ENCODE data around the gene CLPTM1L. TPM values are rescaled to one million over a fixed set of nuclear protein-coding genes. Genes with fewer than 3 reads are reported as not detected.
"Not testable (repeated sequence)": the region's sequence is repeated elsewhere in the genome, so short reads cannot be mapped to it uniquely, and the experiment has no call there.

The CLPTM1L gene
- polyA plus RNA-seq, 3 donors = 14.1 to 76.2 (median 35.0) TPM

- H3K27me3 Mint-ChIP-seq (ENCODE audit: low read depth in 3 of 3); DNase-seq; H3K4me3 Mint-ChIP-seq; H3K27ac ChIP-seq (ENCODE audit: low read depth in 1 of 2, low read length in 2 of 2); H3K27me3 ChIP-seq (ENCODE audit: control insufficient read depth in 2 of 2, insufficient read depth in 2 of 2, low read length in 2 of 2); H3K9me3 ChIP-seq (replicated peaks in 1 of 2; ENCODE audit: control insufficient read depth in 1 of 2, insufficient read depth in 1 of 2, low read length in 2 of 2); intact Hi-C loops (cut with micrococcal nuclease); H3K27ac Mint-ChIP-seq; H3K4me2 ChIP-seq (replicated peaks; ENCODE audit: extremely low read depth, low read length, poor library complexity, severe bottlenecking); H2AFZ ChIP-seq (ENCODE audit: insufficient read depth, low read depth, low read length, poor library complexity, severe bottlenecking); H3K9me3 Mint-ChIP-seq; H3K4me3 ChIP-seq (replicated peaks in 1 of 3; ENCODE audit: low read depth in 2 of 3, low read length in 3 of 3); H3K9ac ChIP-seq (ENCODE audit: insufficient read depth, low read length, poor library complexity, severe bottlenecking): not testable (repeated sequence)
- Histone ChIP-seq H3K36me3 (replicated peaks in 1 of 2; ENCODE audit: control insufficient read depth in 1 of 2, insufficient read depth in 2 of 2, low read length in 2 of 2) (peaks cover 83 to 91% of the 10 kb centered on the region in 2 donors), H3K4me1 (ENCODE audit: control insufficient read depth in 1 of 2, insufficient read depth in 2 of 2, low read length in 2 of 2) (peaks cover 6 to 13% of the 10 kb centered on the region in 2 donors), H4K20me1 (ENCODE audit: insufficient read depth, low read length) (peaks cover 35% of the 10 kb centered on the region), H3K79me2 (ENCODE audit: insufficient read depth, low read length) (peaks cover 19% of the 10 kb centered on the region)
- 98% methylated on average over 10 of the region's 34 CpGs for WGBS (ENCODE audit: insufficient coverage)
- H3K4me1 Mint-ChIP-seq = peaks cover 12% of the 10 kb centered on the region
- peaks cover 74 to 88% of the 10 kb centered on the region in 2 donors for H3K36me3 Mint-ChIP-seq
Measured at GRCh38 chr5:1339139-1339817, 5.6 kb downstream of the CLPTM1L start.

GRCh38 chr5:1338506-1339070 lies 6.3 kb downstream of the CLPTM1L start:
- H3K9me3 Mint-ChIP-seq = no peaks in the 10 kb centered on the region
- peaks cover 80 to 95% of the 10 kb centered on the region in 2 donors for H3K36me3 Mint-ChIP-seq
- H3K4me3 Mint-ChIP-seq = no peak overlapping the region
- 84% methylated on average over 18 of the region's 22 CpGs for WGBS (ENCODE audit: insufficient coverage)
- Histone ChIP-seq H3K27me3 (ENCODE audit: control insufficient read depth in 2 of 2, insufficient read depth in 2 of 2, low read length in 2 of 2) (no peaks in the 10 kb centered on the region), H2AFZ (ENCODE audit: insufficient read depth, low read depth, low read length, poor library complexity, severe bottlenecking) (no peak overlapping the region), H3K79me2 (ENCODE audit: insufficient read depth, low read length) (peaks cover 12% of the 10 kb centered on the region), H3K9ac (ENCODE audit: insufficient read depth, low read length, poor library complexity, severe bottlenecking) (no peak overlapping the region), H3K36me3 (replicated peaks in 1 of 2; ENCODE audit: control insufficient read depth in 1 of 2, insufficient read depth in 2 of 2, low read length in 2 of 2) (peaks cover 90 to 98% of the 10 kb centered on the region in 2 donors), H3K27ac (ENCODE audit: low read depth in 1 of 2, low read length in 2 of 2) (no peak overlapping the region), H3K4me1 (ENCODE audit: control insufficient read depth in 1 of 2, insufficient read depth in 2 of 2, low read length in 2 of 2) (peaks cover 0 to 6% of the 10 kb centered on the region in 2 donors), H3K4me3 (replicated peaks in 1 of 3; ENCODE audit: low read depth in 2 of 3, low read length in 3 of 3) (no peak overlapping the region), H3K9me3 (replicated peaks in 1 of 2; ENCODE audit: control insufficient read depth in 1 of 2, insufficient read depth in 1 of 2, low read length in 2 of 2) (no peaks in the 10 kb centered on the region), H3K4me2 (replicated peaks; ENCODE audit: extremely low read depth, low read length, poor library complexity, severe bottlenecking) (no peak overlapping the region), H4K20me1 (ENCODE audit: insufficient read depth, low read length) (peaks cover 39% of the 10 kb centered on the region)
- peaks cover 0 to 3% (median 0%) of the 10 kb centered on the region in 3 donors for H3K27me3 Mint-ChIP-seq (ENCODE audit: low read depth in 3 of 3)
- H3K4me1 Mint-ChIP-seq = peaks cover 6% of the 10 kb centered on the region
- DNase-seq = no peak
- H3K27ac Mint-ChIP-seq = no peak overlapping the region
- intact Hi-C loops (cut with micrococcal nuclease) = no loop called here
- TF ChIP-seq CTCF (IDR thresholded peaks at IDR 0.05) = no peak
